ENCODE results near the gene CCR5. TPM values are rescaled to one million over a fixed set of nuclear protein-coding genes. Genes with fewer than 3 reads are reported as not detected.
"Not testable (repeated sequence)": the region's sequence is repeated elsewhere in the genome, so short reads cannot be mapped to it uniquely, and the experiment has no call there.

The CCR5 gene
- polyA plus RNA-seq (ENCODE audit: insufficient read length) = 0.33 TPM
- long read RNA-seq, donor 1 = 0 reads
- long read RNA-seq, donor 2 = 0 reads
- long read RNA-seq, donor 3 = 0 reads
- long read RNA-seq, donor 4 = 0 reads
- long read RNA-seq, donor 5, partial matches to known transcripts = 0 of 1 reads
- long read RNA-seq, donor 5, other reads (novel, unspliced or antisense) = 0 of 1 reads
- long read RNA-seq, donor 6, partial matches to known transcripts = 0 of 2 reads
- long read RNA-seq, donor 6, other reads (novel, unspliced or antisense) = 0 of 2 reads
- long read RNA-seq, donor 7 = 0 reads
- long read RNA-seq, donor 8 = 0 reads

DNA sequence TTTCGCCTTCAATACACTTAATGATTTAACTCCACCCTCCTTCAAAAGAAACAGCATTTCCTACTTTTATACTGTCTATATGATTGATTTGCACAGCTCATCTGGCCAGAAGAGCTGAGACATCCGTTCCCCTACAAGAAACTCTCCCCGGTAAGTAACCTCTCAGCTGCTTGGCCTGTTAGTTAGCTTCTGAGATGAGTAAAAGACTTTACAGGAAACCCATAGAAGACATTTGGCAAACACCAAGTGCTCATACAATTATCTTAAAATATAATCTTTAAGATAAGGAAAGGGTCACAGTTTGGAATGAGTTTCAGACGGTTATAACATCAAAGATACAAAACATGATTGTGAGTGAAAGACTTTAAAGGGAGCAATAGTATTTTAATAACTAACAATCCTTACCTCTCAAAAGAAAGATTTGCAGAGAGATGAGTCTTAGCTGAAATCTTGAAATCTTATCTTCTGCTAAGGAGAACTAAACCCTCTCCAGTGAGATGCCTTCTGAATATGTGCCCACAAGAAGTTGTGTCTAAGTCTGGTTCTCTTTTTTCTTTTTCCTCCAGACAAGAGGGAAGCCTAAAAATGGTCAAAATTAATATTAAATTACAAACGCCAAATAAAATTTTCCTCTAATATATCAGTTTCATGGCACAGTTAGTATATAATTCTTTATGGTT, at the start of gene CCR5:
CCR5 (plus strand) TSS at position 108 of the 680 bp plus-strand sequence. CDS start 1,957 bp downstream, outside the sequence.
- no peak for DNase-seq

DNA sequence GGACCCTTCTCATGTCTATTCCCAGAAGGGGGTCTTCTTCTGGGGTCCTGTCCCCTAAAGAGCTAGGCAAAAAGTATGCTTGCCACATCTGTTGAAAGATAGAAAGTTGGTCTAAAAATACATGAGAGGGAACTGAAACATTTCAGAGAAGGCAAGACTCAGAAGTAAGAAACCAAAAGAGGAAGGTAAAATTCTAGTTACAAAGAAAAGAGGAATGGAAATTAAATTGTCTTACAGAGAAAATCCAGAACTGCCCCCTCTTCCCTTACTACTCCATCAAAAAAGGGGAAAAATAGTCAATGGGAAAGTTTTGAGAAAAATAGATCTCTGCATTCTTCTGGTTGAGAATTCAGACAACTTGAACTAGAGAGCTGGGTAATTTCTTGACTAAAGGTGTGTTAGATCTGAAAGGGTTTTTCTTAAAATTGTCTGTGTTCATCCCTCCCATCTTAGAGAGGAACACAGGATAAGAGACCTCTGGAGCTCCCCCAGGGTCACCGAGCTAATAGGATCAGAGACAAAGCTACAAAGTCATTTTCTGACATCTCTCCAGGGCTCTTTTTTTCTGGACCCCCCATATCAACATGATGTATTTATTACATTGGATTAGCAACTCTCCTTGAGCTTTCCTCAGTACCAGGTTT, 49.2 kb upstream of the CCR5 start:
- no peak for DNase-seq

DNA sequence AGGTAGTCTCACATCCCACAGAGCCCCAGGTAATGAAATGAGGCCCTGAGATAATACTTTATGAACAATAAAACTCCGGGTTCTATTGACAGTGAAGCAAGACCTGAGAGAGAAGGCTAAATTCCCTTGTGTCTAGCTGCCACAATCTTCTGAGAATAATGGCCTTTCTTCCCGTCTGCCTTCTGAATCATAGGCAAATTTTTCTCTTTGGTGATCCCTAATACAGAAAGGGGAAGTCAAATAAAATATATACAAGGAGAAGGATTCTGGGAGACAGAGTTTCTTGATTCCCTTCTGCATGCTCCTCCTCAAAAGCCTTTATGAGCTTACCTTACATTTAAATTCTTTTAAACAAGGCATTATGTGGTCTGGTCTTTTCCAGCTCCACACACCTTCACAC, 46.7 kb upstream of the CCR5 start:
- DNase-seq = no peak

DNA sequence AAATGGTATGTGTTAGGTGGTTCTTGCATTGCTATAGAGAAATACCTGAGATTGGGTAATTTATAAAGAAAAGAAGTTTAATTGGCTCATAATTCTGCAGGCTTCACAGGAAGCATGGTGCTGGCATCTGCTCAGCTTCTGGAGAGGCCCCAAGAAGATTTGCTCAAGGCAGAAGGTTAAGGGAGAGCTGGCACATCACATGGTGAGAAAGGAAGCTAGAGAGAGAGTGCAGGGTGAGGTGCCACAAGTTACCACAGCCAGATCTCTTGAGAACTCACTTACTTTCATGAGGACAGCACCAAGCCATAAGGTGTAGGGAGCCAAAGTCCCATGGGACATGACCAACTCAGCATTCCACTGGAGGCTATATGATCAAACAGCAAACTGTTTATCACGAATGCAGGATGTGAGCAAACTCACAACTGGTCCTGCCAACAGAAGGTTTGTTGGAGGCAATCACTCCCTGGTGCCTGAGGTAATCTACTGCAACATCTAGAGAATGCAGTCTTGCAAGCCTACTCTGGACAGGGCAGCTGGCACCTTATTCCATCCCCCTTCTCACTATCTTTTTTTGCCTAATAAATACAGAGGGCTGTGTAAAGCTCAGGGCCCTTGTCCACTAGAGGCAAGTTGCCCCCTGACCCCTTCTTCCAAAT, 45.0 kb upstream of the CCR5 start:
- DNase-seq = no peak

DNA sequence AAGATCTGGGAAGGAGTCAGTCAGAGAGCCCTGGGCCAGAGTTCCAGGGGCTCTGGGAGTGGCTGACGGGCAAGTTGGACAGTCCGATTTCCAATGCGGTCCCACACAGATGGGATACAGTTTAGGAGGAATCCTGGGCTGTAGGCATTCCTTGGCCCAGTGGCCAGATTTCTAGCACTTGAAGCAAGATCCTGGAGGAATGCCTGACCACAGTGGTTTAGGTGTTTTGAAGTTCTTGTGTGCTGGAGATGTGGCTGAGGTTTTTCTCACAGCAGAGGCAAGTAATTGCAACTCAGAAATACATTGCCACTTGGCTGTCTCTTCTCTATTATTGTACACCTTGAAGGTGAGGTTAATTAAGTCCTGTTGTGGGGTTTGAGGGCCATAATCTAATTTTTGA, 40.1 kb upstream of the CCR5 start:
- not testable (repeated sequence) for DNase-seq

DNA sequence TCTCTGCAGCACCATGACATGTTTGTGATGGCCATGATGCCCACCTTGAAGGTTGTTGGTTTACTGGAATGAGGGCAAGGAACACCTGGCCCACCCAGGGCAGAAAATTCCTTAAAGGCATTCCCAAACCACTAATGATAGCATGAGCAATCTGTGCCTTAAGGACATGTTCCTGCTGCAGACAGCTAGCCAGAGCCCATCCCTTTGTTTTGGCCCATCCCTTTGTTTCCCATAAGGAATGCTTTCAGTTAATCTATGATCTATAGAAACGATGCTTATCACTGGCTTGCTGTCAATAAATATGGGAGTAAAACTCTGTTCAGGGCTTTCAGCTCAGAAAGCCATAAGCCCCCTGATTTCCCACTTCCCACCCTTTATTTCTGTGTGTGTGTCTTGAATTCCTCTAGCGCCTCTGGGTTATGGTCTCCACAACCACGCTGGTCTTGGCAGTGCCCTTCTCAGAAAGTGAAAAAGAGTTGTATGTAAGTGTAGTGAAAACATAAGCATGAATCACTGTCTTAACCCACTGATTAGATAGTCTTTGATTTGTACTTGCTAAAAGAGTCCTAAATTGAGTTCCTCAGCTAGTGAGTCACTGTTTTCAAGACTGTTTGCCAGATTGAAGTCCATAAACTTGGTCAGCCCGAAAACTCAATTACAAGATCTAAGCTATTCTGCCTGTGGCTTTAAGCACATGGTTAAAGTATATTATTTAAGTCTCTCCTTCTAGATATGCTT, 35.8 kb upstream of the CCR5 start:
- no peak for DNase-seq

DNA sequence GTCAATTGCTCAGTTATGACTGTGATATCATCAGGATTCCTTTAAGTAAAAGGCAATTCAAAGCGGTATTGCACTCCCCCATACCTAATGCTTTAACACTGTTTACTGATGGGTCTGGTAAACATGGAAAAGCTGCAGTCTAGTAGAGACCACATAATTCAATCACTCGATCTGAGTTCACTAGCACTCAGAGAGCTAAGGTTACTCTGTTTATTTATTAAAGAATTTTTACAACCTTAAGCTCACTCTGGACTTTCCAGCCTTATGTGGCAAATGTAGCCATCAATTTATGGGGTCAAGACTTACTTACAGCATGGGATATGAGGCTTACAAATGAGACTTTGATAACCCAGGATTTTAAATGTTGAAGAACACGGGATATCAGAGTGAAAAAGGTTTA, 35.2 kb upstream of the CCR5 start:
- DNase-seq = no peak

DNA sequence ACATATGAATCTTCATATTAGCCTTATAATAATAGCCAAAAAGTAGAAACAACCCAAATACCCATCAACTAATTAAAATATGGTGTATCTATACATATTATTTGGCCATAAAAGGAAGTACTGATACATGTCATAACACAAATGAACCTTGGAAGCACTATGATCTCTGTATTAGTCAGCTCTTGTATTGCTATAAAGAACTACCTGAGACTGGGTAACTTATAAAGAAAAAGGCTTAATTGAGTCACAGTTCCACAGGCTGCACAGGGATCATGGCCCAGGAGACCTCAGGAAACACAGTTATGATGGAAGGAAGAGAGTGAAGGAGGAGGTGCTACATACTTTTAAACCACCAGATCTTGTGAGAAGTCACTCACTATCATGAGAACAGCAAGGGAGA, 32.8 kb upstream of the CCR5 start:
- no peak for DNase-seq

DNA sequence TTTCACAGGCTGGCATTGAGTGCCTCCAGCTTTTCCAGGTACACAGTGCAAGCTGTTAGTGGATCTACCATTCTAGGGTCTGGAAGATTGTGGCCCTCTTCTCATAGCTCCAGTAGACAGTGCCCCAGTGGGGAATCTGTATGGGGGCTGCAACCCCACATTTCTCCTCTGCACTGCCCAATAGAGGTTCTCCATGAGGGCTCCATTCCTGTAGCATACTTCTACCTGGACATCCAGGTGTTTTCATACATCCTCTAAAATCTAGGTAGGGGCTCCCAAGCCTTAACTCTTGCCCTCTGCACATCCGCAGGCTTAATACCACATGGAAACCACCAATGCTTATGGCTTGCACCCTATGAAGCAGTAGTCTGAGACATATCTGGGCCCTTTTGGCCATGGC, 31.9 kb upstream of the CCR5 start:
- no peak for DNase-seq

DNA sequence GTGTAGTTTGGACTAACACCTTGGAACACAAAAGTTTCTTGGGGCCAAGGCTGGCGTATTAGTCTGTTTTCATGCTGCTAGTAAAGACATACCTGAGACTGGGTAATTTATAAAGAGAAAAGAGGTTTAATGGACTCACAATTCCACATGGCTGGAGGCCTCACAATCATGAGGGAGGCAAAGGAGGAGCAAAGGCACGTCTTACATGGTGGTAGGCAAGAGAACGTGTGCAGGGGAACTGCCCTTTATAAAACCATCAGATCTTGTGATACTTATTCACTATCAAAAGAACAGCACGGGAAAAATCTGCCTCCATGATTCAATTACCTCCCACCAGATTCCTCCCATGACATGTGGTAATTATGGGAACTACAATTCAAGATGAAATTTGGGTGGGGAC, 26.3 kb upstream of the CCR5 start:
- DNase-seq = no peak

DNA sequence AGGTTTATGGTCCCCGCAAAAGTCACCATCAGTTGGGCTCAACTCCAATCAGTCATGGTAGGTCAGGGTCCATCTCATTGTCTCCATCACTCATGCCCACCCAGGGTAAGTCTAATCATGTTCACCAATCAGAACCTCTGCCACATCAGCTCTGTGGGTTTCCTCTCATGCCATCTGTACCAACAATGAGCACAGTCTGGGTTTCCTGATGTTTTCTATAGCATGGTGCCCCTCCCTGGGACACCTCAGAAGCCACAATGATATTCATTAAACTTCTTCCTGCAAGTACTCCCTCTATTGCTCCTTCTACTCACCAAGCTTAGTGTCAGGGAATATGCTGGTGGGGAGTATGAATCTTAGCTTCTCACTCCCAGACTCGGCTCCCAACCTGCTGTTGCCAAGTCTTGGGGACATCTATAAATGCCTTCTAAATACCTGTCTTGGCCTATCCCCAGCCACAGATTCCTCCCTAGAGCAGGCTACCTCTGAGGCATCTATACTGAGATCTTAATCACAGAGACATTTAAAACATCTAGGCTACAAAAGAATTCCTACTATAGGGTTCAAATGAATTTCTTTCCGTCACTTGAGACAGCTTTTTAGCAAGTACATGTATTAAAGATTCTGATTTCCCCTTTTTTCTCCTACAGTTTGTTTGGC, 21.8 kb upstream of the CCR5 start:
- DNase-seq = no peak

DNA sequence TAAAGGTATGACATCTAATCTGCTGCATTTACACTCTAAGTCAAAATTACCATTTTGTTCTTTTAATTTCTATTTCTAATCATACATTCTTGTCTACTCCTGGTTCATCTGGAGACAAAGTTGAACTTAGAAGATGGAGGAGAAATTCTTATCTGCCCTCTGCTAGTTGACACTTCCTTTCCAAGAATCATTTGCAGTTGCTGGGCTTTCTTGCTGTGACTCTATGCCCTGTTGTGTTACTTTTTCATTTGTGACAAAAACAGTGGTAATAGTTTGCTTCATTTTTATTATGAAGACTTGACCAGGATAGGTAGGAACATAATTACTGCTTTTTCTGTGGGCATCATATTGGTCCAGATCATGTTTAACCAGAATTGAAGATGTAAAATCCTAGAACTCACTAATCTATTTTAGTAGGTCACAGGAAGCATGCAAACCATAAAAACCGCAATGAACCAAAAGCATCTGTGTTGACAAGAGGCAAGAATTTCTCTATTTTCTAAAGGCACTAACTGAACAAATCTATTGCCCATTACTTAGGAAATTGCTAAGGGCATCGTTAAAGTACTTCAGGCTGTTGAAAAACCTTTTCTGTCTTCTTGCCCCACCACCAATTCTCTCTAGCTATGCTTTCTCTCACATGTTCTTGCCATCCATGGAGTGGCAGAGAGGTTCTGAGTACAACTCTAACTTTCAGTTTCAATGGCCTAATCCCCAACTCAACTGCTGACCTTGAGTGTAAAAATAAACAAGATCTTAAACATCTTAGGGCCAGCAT, 21.1 kb upstream of the CCR5 start:
- DNase-seq = no peak

DNA sequence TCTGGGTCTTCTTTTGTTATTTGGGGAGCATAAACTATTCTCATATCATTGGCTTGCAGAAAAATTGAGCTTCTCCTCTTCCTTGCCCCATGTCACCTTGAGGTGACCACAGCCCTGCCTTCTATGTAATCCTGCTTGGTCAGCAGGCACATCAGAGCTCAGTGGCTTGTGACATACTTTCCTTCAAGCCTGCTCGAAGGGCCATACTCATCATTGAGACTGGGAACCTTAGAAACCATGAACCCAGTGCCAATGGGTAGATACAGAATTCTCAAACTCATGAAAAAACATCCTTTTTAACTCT, 20.5 kb upstream of the CCR5 start:
- no peak for DNase-seq

DNA sequence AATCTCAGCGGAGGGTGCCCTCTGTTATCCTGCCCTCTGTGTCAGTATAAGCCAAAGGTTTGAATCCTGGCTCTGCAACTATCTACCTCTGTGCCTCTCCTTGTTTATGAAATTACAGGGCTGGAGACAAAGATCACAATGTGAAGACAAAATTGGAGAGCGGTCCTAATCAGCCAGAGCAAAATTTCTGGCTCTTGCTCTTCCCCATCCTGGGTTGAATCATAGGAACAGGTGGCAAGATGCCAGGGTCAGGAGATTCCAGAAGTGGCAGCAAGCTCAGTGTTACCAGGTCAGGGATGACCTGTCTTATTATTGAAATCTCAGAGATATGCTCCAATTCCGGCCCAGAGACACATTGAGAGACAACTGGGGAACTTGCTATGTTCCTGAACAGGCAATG, 19.1 kb upstream of the CCR5 start:
- no peak for DNase-seq

DNA sequence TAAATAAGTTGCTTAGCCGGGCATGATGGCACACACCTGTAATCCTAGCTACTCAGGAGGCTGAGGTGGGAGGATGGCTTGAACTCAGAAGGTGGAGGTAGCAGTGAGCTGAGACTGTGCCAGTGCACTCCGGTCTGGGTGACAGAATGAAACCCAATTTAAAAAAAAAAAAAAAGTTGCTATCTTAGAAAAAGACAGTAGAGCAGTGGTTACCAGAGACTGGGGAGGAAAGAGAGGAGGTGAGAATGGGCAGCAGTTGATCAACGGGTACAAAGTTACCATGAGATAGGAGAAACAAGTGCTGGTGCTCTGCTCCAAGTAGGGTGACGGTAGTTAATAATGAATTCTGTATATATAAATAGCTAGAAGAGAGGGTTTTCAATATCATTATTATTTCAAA, 17.7 kb upstream of the CCR5 start:
- DNase-seq = no peak

DNA sequence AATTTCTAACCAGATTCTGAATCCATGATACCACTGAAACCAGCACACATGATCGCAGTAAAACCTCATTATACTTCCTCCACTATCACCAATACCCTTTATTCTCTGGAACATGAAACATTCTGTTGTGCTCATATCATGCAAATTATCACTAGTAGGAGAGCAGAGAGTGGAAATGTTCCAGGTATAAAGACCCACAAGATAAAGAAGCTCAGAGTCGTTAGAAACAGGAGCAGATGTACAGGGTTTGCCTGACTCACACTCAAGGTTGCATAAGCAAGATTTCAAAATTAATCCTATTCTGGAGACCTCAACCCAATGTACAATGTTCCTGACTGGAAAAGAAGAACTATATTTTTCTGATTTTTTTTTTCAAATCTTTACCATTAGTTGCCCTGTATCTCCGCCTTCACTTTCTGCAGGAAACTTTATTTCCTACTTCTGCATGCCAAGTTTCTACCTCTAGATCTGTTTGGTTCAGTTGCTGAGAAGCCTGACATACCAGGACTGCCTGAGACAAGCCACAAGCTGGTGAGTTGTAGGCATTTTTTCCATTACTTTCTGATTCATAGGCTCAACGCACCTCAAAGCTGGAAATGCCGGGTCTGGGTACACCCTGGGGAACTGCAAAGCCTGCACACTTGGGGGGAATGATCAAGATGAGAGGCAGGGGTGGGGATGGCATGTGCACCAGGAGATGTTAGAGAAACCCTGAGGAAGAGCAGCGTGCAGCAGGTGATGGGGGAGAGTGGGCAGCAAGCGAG, 16.9 kb upstream of the CCR5 start, which contains the start of gene CCR2:
CCR2 (plus strand) TSS at position 465 of the 764 bp plus-strand sequence. CDS start 3,417 bp downstream, outside the sequence.
- DNase-seq = no peak

DNA sequence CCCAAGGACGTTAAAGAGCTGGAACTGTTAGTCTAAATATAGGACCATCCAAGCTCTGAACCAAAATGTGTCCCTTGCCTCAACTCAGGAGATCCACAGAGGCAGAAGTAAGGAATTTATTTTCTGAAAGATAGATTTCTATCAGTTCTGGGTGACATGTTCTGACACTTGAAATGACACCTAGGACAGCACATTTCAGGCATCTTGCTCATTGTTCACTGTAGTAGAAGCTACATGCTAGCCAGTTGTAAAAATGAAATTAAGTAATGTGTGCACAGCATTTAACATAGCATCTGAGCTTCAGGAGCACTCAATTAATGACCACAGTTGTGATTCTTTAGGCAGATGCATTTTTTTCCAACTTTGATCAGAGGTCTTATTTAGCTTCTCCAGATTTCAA, 16.3 kb upstream of the CCR5 start:
- DNase-seq = no peak

DNA sequence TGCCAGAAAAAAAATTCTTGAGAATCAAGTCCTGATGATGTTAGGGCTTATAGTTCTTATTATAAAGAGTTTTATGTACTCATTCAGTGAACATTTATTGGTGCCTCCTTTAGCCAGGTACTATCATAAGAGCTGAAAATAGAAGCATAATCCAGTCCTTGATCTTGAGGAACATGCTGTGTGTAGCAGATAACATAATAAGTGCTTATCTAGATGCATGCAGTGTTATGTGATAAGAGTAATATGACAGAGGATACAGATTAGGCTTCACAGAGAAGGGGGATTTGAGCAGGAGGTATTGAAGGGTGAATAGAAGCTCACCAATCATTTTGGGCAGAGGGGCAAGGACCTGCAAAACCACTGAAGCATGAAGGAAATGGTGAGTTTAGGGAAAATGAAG, 15.8 kb upstream of the CCR5 start:
- DNase-seq = no peak

DNA sequence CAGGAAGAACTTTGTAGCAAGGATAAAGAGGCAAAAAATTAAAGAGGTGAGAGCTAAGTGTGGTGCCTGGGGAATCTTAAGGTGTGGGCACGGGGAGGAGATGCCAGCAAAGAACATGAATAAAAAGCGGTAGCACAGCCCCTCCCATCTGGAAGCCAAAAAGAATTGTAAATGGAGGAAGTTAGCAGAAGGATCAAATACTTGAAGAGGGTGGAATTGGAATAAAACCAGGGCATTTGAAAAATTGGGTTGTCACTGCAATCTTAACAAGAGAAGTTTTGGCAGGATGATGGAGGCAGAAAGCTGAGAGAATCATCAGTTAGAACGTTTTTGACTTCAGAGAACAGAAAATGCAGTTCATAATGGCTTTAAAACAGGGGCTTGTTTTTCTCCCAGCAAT, 14.5 kb upstream of the CCR5 start:
- DNase-seq = no peak

DNA sequence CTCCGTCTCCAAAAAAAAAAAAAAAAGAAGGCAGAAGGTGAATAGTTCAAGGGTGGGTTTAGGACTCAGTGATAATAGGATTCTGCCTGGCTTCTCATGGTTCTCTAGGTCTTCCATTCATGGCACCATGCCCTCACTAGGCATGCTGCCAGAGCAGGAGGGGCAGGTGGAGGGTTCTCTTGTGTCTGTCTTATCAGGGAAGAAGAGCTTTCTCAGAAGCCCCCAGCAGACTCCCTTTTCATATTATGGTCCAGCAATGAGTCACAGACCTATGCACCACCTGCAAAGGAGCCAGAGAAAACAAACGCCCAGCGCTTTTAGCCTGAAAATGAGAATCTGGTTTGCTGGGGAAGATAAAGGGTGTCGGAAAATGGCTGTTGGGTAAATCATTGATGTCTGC, 13.8 kb upstream of the CCR5 start:
- no peak for DNase-seq
